Smooth muscle cell (in vitro differentiated cells): Measurements from ENCODE around the gene ARHGAP25. TPM values are rescaled to one million over a fixed set of nuclear protein-coding genes. Genes with fewer than 3 reads are reported as not detected.

Experiments
- DNase-seq: peaks from one replicate; lab custom pipeline; 2025; ENCODE audit not compliant: unreplicated experiment; lab: John Stamatoyannopoulos, UW
- H2AFZ ChIP-seq: fragments of 200-600 bp; sonication (generic); 2 replicates; pipeline ENCODE4 v1.6.0; 2016; ENCODE audit warnings: antibody characterized with exemption, low read depth, mild to moderate bottlenecking
- H3F3A ChIP-seq: fragments of 200-600 bp; sonication (generic); 2 replicates; pipeline ENCODE4 v1.6.0; 2017; ENCODE audit warnings: antibody characterized with exemption, low read depth
- H3K27ac ChIP-seq: fragments of 200-600 bp; sonication (generic); 2 replicates; pipeline ENCODE4 v1.5.1; 2016; ENCODE audit warnings: low read depth, mild to moderate bottlenecking
- H3K27me3 ChIP-seq: fragments of 200-600 bp; sonication (generic); 2 replicates; pipeline ENCODE4 v1.6.1; 2016; ENCODE audit warnings: low read depth, mild to moderate bottlenecking
- H3K36me3 ChIP-seq: fragments of 200-600 bp; sonication (generic); 2 replicates; pipeline ENCODE4 v1.5.1; 2016; ENCODE audit warnings: low read depth
- H3K4me1 ChIP-seq: fragments of 200-600 bp; sonication (generic); 2 replicates; pipeline ENCODE4 v1.5.1; 2016; ENCODE audit warnings: low read depth
- H3K4me2 ChIP-seq: fragments of 200-600 bp; sonication (generic); 2 replicates; pipeline ENCODE4 v1.6.0; 2016; ENCODE audit warnings: mild to moderate bottlenecking
- H3K4me3 ChIP-seq: fragments of 200-600 bp; sonication (generic); 2 replicates; pipeline ENCODE4 v1.5.1; 2016; ENCODE audit warnings: mild to moderate bottlenecking
- H3K79me2 ChIP-seq: fragments of 200-600 bp; sonication (generic); 2 replicates; pipeline ENCODE4 v1.6.0; 2016; ENCODE audit warnings: low read depth, mild to moderate bottlenecking
- H3K9ac ChIP-seq: fragments of 200-600 bp; sonication (generic); 2 replicates; pipeline ENCODE4 v1.6.0; 2016; ENCODE audit warnings: low read depth
- H3K9me3 ChIP-seq: fragments of 200-600 bp; sonication (generic); replicated peaks from 2 replicates; pipeline ENCODE4 v1.5.1; 2016; ENCODE audit warnings: low read depth
- H4K20me1 ChIP-seq: fragments of 200-600 bp; sonication (generic); 2 replicates; pipeline ENCODE4 v1.6.0; 2016; ENCODE audit warnings: low read depth
- whole genome bisulfite sequencing: methylation state at CpG from one replicate; pipeline ENCODE4 v1.1.7; 2016; ENCODE audit warnings: low lambda C conversion rate; 5-methylcytosine and 5-hydroxymethylcytosine counted together
- polyA plus RNA-seq: library from polyadenylated mRNA; unstranded; fragments of >200 nt; fragmentation: Nextera tagmentation; extraction: Ambion mirVana; gene quantifications from 2 replicates; pipeline ENCODE4 v1.2.1, GENCODE V29; 2016
- total RNA-seq: library from RNA; depleted of rRNA; stranded (reverse); fragments of >200 nt; gene quantifications from 2 replicates; pipeline ENCODE4 v1.2.3, GENCODE V29; 2014
- TF ChIP-seq, protein P1 (sequence below): fragments of 200-600 bp; sonication (generic); IDR thresholded peaks from 2 replicates; pipeline ENCODE4 v1.5.1; 2017; ENCODE audit warnings: borderline replicate concordance, mild to moderate bottlenecking, antibody characterized with exemption; ENCODE audit not compliant: insufficient read depth, poor library complexity, severe bottlenecking

ARHGAP25 gene
- total and polyA plus RNA-seq, 2 experiments from 2014 or later: 1.5 to 2.0 TPM

DNA sequence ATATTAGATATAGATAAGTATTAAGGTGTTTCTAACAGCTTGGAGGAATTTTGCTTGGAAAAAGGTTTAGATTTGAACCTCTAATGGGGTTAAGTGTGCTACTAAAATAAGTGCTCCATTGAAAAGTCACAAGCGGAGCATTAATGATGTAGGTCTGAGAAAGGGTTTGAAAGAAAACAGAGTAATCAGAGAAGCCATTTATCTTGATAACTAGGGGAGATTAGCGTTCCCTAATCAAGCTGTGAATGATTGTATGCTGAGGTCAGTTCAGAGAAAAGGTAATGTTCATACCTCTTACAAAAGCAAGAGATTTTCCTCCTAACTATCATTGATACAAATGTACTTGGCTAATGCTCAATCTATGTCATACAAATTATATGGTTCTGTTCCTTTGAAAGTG, 1.5 kb downstream of the ARHGAP25 start:
- 65% methylated on average over 2 of the region's 2 CpGs for WGBS
- Histone ChIP-seq H3K27ac (no peak overlapping the region), H3K79me2 (no peaks in the 10 kb centered on the region), H3K9me3 (no peaks in the 10 kb centered on the region), H3K9ac (no peak overlapping the region), H4K20me1 (no peaks in the 10 kb centered on the region), H3K36me3 (no peaks in the 10 kb centered on the region), H3K27me3 (no peaks in the 10 kb centered on the region), H3K4me1 (peaks cover 10% of the 10 kb centered on the region), H3K4me3 (no peak overlapping the region), H3F3A (no peaks in the 10 kb centered on the region), H3K4me2 (no peak overlapping the region), H2AFZ (no peak overlapping the region)
- no peak for DNase-seq
- TF ChIP-seq, protein P1, sequence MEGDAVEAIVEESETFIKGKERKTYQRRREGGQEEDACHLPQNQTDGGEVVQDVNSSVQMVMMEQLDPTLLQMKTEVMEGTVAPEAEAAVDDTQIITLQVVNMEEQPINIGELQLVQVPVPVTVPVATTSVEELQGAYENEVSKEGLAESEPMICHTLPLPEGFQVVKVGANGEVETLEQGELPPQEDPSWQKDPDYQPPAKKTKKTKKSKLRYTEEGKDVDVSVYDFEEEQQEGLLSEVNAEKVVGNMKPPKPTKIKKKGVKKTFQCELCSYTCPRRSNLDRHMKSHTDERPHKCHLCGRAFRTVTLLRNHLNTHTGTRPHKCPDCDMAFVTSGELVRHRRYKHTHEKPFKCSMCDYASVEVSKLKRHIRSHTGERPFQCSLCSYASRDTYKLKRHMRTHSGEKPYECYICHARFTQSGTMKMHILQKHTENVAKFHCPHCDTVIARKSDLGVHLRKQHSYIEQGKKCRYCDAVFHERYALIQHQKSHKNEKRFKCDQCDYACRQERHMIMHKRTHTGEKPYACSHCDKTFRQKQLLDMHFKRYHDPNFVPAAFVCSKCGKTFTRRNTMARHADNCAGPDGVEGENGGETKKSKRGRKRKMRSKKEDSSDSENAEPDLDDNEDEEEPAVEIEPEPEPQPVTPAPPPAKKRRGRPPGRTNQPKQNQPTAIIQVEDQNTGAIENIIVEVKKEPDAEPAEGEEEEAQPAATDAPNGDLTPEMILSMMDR: no peak

DNA sequence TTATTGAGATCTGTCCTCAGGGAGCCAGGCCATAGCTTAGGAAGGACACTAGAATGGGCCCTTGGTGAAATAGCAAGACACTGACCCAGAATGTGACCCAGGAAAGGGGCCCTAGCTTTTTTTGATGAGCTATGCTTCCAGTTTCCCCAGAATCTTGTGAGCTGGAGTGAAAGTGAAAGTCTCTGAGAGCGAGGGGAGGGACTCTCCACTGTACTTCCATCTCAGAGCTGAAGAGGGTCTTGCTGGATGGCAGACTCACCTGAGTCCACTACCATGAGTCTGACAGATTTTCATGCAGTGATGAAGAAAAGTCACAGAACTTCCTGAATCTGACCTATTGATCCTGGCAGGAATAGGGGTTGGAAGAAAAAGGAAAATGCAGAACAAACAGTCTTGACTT, 3.1 kb downstream of the ARHGAP25 start:
- peaks cover 5% of the 10 kb centered on the region for H3F3A ChIP-seq
- no peaks in the 10 kb centered on the region for H3K79me2 ChIP-seq
- 95% methylated on average over 1 of the region's 1 CpG for WGBS
- H4K20me1 ChIP-seq: no peaks in the 10 kb centered on the region
- DNase-seq: no peak
- no peaks in the 10 kb centered on the region for H3K9me3 ChIP-seq
- H3K9ac ChIP-seq: no peak overlapping the region
- H3K4me3 ChIP-seq: no peak overlapping the region
- no peaks in the 10 kb centered on the region for H3K36me3 ChIP-seq
- TF ChIP-seq, protein P1: no peak
- peaks cover 12% of the 10 kb centered on the region for H3K4me1 ChIP-seq
- H3K27me3 ChIP-seq: no peaks in the 10 kb centered on the region
- no peak overlapping the region for H2AFZ ChIP-seq
- no peak overlapping the region for H3K27ac ChIP-seq
- H3K4me2 ChIP-seq: no peak overlapping the region

DNA sequence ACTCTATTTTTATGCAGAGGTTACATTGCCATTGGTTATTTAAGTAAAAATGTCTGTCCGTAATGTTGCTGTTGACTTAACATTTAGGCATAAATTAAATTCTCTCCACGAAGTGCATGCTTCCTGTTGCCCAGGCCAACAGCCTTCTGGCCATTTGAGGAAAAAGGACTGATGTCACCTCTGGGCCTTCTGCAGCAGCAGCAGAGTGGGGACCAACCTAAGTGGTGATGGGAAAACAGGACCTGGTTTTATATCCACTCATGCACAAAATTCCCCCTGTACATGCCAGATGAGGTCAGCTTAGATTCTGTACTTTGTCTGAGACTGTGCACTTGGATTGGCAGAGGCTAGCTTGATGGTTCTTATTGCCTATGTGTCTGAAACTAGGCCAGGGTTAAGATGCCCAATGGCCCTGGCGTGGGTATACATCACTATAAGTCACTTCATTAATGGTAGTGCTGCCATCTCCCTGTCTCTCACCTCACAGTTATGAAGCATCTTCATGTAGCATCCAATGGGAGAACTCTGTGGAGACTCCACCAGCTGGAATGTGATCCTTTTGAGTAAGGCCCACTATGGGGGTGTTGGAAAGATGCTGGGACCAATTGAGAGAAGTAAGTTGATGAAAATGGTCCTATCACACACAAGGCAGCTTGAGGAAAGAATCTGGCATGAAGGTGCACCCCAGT, 4.4 kb downstream of the ARHGAP25 start:
- H3K27ac ChIP-seq: no peak overlapping the region
- no peak overlapping the region for H3K4me3 ChIP-seq
- no peaks in the 10 kb centered on the region for H4K20me1 ChIP-seq
- H3K9ac ChIP-seq: no peak overlapping the region
- no peaks in the 10 kb centered on the region for H3K36me3 ChIP-seq
- TF ChIP-seq, protein P1: no peak
- H3F3A ChIP-seq: peaks cover 9% of the 10 kb centered on the region
- H3K4me1 ChIP-seq: peaks cover 12% of the 10 kb centered on the region
- 86% methylated on average over 3 of the region's 3 CpGs for WGBS
- H3K27me3 ChIP-seq: no peaks in the 10 kb centered on the region
- H3K4me2 ChIP-seq: no peak overlapping the region
- no peak overlapping the region for H2AFZ ChIP-seq
- H3K79me2 ChIP-seq: no peaks in the 10 kb centered on the region
- H3K9me3 ChIP-seq: no peaks in the 10 kb centered on the region
- DNase-seq: no peak
